ENCODE data around the gene TIMP1. TPM values are rescaled to one million over a fixed set of nuclear protein-coding genes. Genes with fewer than 3 reads are reported as not detected.

TIMP1 gene
- total RNA-seq, 3 donors from 2014 or later (not counting 1 experiment from before 2014, with no cell fraction given): 50.9 to 71.3 (median 68.6) TPM

GRCh38 chrX:47560179-47560933 is 21.9 kb upstream of the TIMP1 start:
- 3% methylated on average over 8 of the region's 15 CpGs for WGBS (ENCODE audit: insufficient coverage)
- Histone ChIP-seq H3K9me3 (ENCODE audit: control insufficient read depth, insufficient read depth, low read length) (no peaks in the 10 kb centered on the region), H3K27ac (ENCODE audit: low read length) (peak overlapping the region; percentile 97), H3K4me3 (ENCODE audit: low read length) (peak overlapping the region; percentile 64), H3K27me3 (ENCODE audit: control insufficient read depth, insufficient read depth, low read length) (no peaks in the 10 kb centered on the region), H3K4me1 (ENCODE audit: control insufficient read depth, insufficient read depth, low read length) (peaks cover 35% of the 10 kb centered on the region), H3K36me3 (ENCODE audit: control insufficient read depth, insufficient read depth, low read length) (peaks cover 25% of the 10 kb centered on the region)
- TF ChIP-seq CTCF (IDR thresholded peaks at IDR 0.05): no peak
- no peak for ATAC-seq
- H3K9me3 Mint-ChIP-seq: no peaks in the 10 kb centered on the region
- no peak for DNase-seq
- peak overlapping the region; percentile 96 for H3K4me3 Mint-ChIP-seq
- peaks cover 21 to 45% of the 10 kb centered on the region in 2 donors for H3K4me1 Mint-ChIP-seq
- H3K27ac Mint-ChIP-seq: peak overlapping the region; percentile 95 to 97
- no peaks in the 10 kb centered on the region for H3K36me3 Mint-ChIP-seq
- intact Hi-C loops (cut with micrococcal nuclease): loop anchor here (2.0 to 10.0 kb wide), 3 partner anchors 98 to 467 kb away; partner anchors contain the start of genes UXT and ZNF81
- no peaks in the 10 kb centered on the region for H3K27me3 Mint-ChIP-seq (ENCODE audit: low read depth in 2 of 2)

- Mint-ChIP-seq H3K36me3 (no peaks in the 10 kb centered on the region), H3K27ac (peak within 1 kb of the TSS; percentile 95 to 97), H3K9me3 (no peaks in the 10 kb centered on the region), H3K27me3 (ENCODE audit: low read depth in 2 of 2) (no peaks in the 10 kb centered on the region), H3K4me1 (peaks cover 16 to 41% of the 10 kb centered on the region in 2 donors), H3K4me3 (peak within 1 kb of the TSS; percentile 96)
- H3K27ac ChIP-seq (ENCODE audit: low read length): peak within 1 kb of the TSS; percentile 97
- no peaks in the 10 kb centered on the region for H3K9me3 ChIP-seq (ENCODE audit: control insufficient read depth, insufficient read depth, low read length)
- intact Hi-C loops (cut with micrococcal nuclease): loop anchor here (1.0 to 10.0 kb wide), 4 partner anchors 58 to 466 kb away; partner anchors contain the start of genes SYN1, UXT and ZNF81
- H3K4me1 ChIP-seq (ENCODE audit: control insufficient read depth, insufficient read depth, low read length): peaks cover 35% of the 10 kb centered on the region
- H3K4me3 ChIP-seq (ENCODE audit: low read length): peak within 1 kb of the TSS; percentile 64
- DNase-seq (peak; percentile 89 to 98), ATAC-seq (peak; percentile 85 to 95 (median 88))
- H3K27me3 ChIP-seq (ENCODE audit: control insufficient read depth, insufficient read depth, low read length): no peaks in the 10 kb centered on the region
- H3K36me3 ChIP-seq (ENCODE audit: control insufficient read depth, insufficient read depth, low read length): peaks cover 26% of the 10 kb centered on the region
- TF ChIP-seq CTCF (IDR thresholded peaks at IDR 0.05): no peak
- WGBS (ENCODE audit: insufficient coverage): 0% methylated on average over 59 of the region's 59 CpGs
Measured at GRCh38 chrX:47560934-47561658, 21.1 kb upstream of the TIMP1 start, which contains the start of gene ARAF. Gene ARAF (plus strand): TSS chrX:47561205. CDS start chrX:47562968, 1,763 bp downstream.

GRCh38 chrX:47561659-47562151 is 20.5 kb upstream of the TIMP1 start:
- ATAC-seq (no peak), DNase-seq (no peak)
- intact Hi-C loops (cut with micrococcal nuclease): loop anchor here (1.0 to 10.0 kb wide), 4 partner anchors 58 to 466 kb away; partner anchors contain the start of genes SYN1, UXT and ZNF81
- Mint-ChIP-seq H3K36me3 (no peaks in the 10 kb centered on the region), H3K27me3 (ENCODE audit: low read depth in 2 of 2) (no peaks in the 10 kb centered on the region), H3K9me3 (no peaks in the 10 kb centered on the region), H3K27ac (peak overlapping the region; percentile 95 to 97), H3K4me1 (peaks cover 10 to 36% of the 10 kb centered on the region in 2 donors), H3K4me3 (peak overlapping the region; percentile 96)
- TF ChIP-seq CTCF (IDR thresholded peaks at IDR 0.05): no peak
- H3K27ac ChIP-seq (ENCODE audit: low read length): peak overlapping the region; percentile 97
- no peaks in the 10 kb centered on the region for H3K27me3 ChIP-seq (ENCODE audit: control insufficient read depth, insufficient read depth, low read length)
- no peaks in the 10 kb centered on the region for H3K9me3 ChIP-seq (ENCODE audit: control insufficient read depth, insufficient read depth, low read length)
- peaks cover 28% of the 10 kb centered on the region for H3K36me3 ChIP-seq (ENCODE audit: control insufficient read depth, insufficient read depth, low read length)
- H3K4me1 ChIP-seq (ENCODE audit: control insufficient read depth, insufficient read depth, low read length): peaks cover 31% of the 10 kb centered on the region
- H3K4me3 ChIP-seq (ENCODE audit: low read length): peak overlapping the region; percentile 64
- 5% methylated on average over 9 of the region's 9 CpGs for WGBS (ENCODE audit: insufficient coverage)

Data from natural killer cell (primary cell).